CD4-positive, alpha-beta T cell (primary cell): Measurements from ENCODE around the gene SRGAP1. TPM values are rescaled to one million over a fixed set of nuclear protein-coding genes. Genes with fewer than 3 reads are reported as not detected.

Experiments used
- ATAC-seq: fragments of 200-7000 bp; cut with Tn5 transposase; one replicate; pipeline ENCODE4 v1.10.0; 2022; ENCODE audit warnings: mild to moderate bottlenecking; ENCODE audit not compliant: poor library complexity
- CTCF ChIA-PET: fragments of 350-600 bp; sonication (Branson Sonifier 250); formaldehyde crosslinking; loops from one replicate; lab custom pipeline; 2021; ENCODE audit warnings: antibody characterized with exemption, inconsistent platforms; lab: Charles Lee
- POLR2A ChIA-PET: fragments of 350-600 bp; sonication (Branson Sonifier 250); formaldehyde crosslinking; loops from one replicate; lab custom pipeline; 2021; ENCODE audit warnings: antibody characterized with exemption, inconsistent platforms; lab: Charles Lee
- DNase-seq, 14 experiments: peaks; one replicate each; pipeline ENCODE4 v3.0.0-alpha.2; 2013 to 2020; ENCODE audit warnings: mixed read lengths in 2 of 14
- H3K27ac ChIP-seq, 2 donors: one replicate each; pipeline versions ENCODE4 v1.5.1 to v1.7.0; 2013; ENCODE audit warnings: low read length in 2 of 2, low read depth in 1 of 2, mild to moderate bottlenecking in 1 of 2
- H3K27me3 ChIP-seq, 2 experiments: 1 replicate in 1 of 2; 2 replicates in 1 of 2; pipeline versions ENCODE4 v1.6.1 to v1.7.0; 2013; ENCODE audit warnings: low read length in 2 of 2, control low read depth in 1 of 2, mild to moderate bottlenecking in 1 of 2, moderate library complexity in 1 of 2; ENCODE audit not compliant: insufficient read depth in 2 of 2, control insufficient read depth in 1 of 2
- H3K36me3 ChIP-seq: one replicate; pipeline ENCODE4 v1.6.1; 2013; ENCODE audit warnings: low read length, control low read depth; ENCODE audit not compliant: insufficient read depth
- H3K4me1 ChIP-seq: one replicate; pipeline ENCODE4 v1.6.1; 2013; ENCODE audit warnings: low read length, control low read depth; ENCODE audit not compliant: insufficient read depth
- H3K4me3 ChIP-seq: one replicate; pipeline ENCODE4 v1.5.1; 2013; ENCODE audit warnings: mild to moderate bottlenecking, low read length, moderate library complexity
- H3K9me3 ChIP-seq, 2 experiments: 1 replicate in 1 of 2; 2 replicates in 1 of 2; pipeline versions ENCODE4 v1.6.1 to v1.7.0; 2013; ENCODE audit warnings: low read length in 2 of 2, mild to moderate bottlenecking in 2 of 2, control low read depth in 1 of 2, moderate library complexity in 1 of 2; ENCODE audit not compliant: control insufficient read depth in 1 of 2, insufficient read depth in 1 of 2
- H3K27ac Mint-ChIP-seq: one replicate; pipeline ENCODE4 v1.8.0; 2020; ENCODE audit warnings: mixed read lengths
- H3K27me3 Mint-ChIP-seq: one replicate; pipeline ENCODE4 v1.8.0; 2021; ENCODE audit warnings: mixed read lengths
- H3K36me3 Mint-ChIP-seq: one replicate; pipeline ENCODE4 v1.8.0; 2021; ENCODE audit warnings: low read depth, mixed read lengths
- H3K4me1 Mint-ChIP-seq: one replicate; pipeline ENCODE4 v1.8.0; 2021; ENCODE audit warnings: low read depth, mixed read lengths
- H3K4me3 Mint-ChIP-seq: one replicate; pipeline ENCODE4 v1.8.0; 2020; ENCODE audit warnings: mild to moderate bottlenecking, mixed read lengths
- H3K9me3 Mint-ChIP-seq: one replicate; pipeline ENCODE4 v1.8.0; 2020; ENCODE audit warnings: mixed read lengths
- CTCF ChIP-seq: fragments of 200-600 bp; IDR thresholded peaks from one replicate; pipeline ENCODE4 v1.8.0; 2022; ENCODE audit warnings: antibody characterized with exemption, mild to moderate bottlenecking
- intact Hi-C, 2 experiments: fragments of 100-400 bp; cut with DNase I in 1 of 2; cut with micrococcal nuclease in 1 of 2; formaldehyde crosslinking; loops; one replicate each; pipeline versions ENCODE4 v1.15.1 to v1.9.0; 2023 to 2025; cut with DNase I, micrococcal nuclease
- total RNA-seq, 174 experiments: library from RNA in 2 of 174; stranded (reverse) in 2 of 174; gene quantifications; one replicate each; pipeline ENCODE4 v1.2.3 and lab custom pipeline; 2021 to 2026

SRGAP1 gene
- total RNA-seq, 2 experiments from 2014 or later, result 0.03 TPM; not detected in 1

DNA sequence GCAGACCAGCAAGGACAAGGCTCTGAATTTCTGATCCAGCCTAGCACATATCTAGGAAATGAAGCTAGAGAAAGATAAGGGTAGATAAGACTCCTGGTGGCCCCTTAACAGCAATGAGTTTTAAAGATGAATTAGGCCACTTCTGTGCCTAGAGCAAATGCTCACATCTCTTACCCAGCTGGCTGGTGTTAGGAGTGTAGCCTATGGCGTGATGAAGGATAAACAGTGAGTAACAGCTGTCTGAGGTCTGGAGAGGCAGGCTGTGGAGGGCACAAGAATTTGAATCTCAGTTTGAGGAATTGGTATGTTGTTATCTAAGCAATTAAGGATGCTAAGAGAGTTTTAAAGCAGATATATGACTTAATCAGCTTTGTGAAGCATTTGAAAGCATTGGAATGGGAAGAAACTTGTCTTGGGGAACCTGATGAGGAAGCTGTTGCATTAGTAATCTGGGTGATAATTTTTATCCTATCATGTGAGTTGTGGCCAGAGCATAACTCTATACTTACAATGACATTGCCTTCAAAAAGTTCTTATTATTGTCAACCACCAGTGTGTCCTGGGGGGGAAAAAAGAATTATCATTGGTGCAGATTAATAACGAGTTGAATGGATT lies 161.8 kb downstream of the SRGAP1 start:
- Mint-ChIP-seq H3K9me3 (peaks cover 2% of the 10 kb centered on the region), H3K4me3 (no peak overlapping the region), H3K36me3 (no peaks in the 10 kb centered on the region), H3K27ac (no peak overlapping the region), H3K27me3 (no peaks in the 10 kb centered on the region), H3K4me1 (no peaks in the 10 kb centered on the region)
- Histone ChIP-seq H3K27ac (no peak overlapping the region), H3K4me3 (no peak overlapping the region), H3K36me3 (no peaks in the 10 kb centered on the region), H3K9me3 (no peaks in the 10 kb centered on the region), H3K4me1 (no peaks in the 10 kb centered on the region), H3K27me3 (no peaks in the 10 kb centered on the region)
- ChIA-PET POLR2A (no interaction called here), CTCF (no interaction called here)
- no peak for TF ChIP-seq CTCF
- intact Hi-C loops, result no loop called here
- no peak for ATAC-seq
- no peak for DNase-seq

DNA sequence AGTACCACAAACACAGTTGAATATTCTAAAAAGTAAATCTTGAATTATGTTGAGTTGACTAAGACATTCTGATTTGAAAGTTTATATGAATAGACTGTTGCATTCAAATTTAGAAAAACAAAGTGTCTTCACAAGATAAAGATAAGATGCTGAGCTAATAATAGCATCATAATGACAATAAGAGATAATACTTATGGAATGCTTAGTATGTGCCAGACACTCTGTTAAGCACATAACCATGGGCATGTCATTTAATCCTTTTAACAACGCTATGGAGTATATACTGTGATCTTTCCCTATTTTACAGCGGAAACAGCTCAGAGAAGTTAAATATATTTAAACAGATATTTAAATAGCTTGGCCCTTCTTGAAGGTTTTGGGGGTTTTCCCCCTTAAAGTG lies 163.4 kb downstream of the SRGAP1 start:
- H3K4me1 Mint-ChIP-seq, result no peaks in the 10 kb centered on the region
- no peaks in the 10 kb centered on the region for H3K36me3 ChIP-seq
- no peak for TF ChIP-seq CTCF
- no peaks in the 10 kb centered on the region for H3K36me3 Mint-ChIP-seq
- H3K9me3 ChIP-seq, result no peaks in the 10 kb centered on the region
- no peaks in the 10 kb centered on the region for H3K4me1 ChIP-seq
- ATAC-seq, result no peak
- H3K4me3 ChIP-seq, result no peak overlapping the region
- H3K4me3 Mint-ChIP-seq, result no peak overlapping the region
- H3K9me3 Mint-ChIP-seq, result no peaks in the 10 kb centered on the region
- intact Hi-C loops, result no loop called here
- CTCF ChIA-PET, result no interaction called here
- no peak overlapping the region for H3K27ac ChIP-seq
- H3K27ac Mint-ChIP-seq, result no peak overlapping the region
- POLR2A ChIA-PET, result no interaction called here
- no peak for DNase-seq
- no peaks in the 10 kb centered on the region for H3K27me3 ChIP-seq
- H3K27me3 Mint-ChIP-seq, result no peaks in the 10 kb centered on the region

- Mint-ChIP-seq H3K9me3 (no peaks in the 10 kb centered on the region), H3K27ac (no peak overlapping the region), H3K4me3 (no peak overlapping the region), H3K27me3 (no peaks in the 10 kb centered on the region), H3K36me3 (no peaks in the 10 kb centered on the region), H3K4me1 (no peaks in the 10 kb centered on the region)
- ATAC-seq (no peak), DNase-seq (no peak)
- Histone ChIP-seq H3K4me1 (no peaks in the 10 kb centered on the region), H3K27me3 (no peaks in the 10 kb centered on the region), H3K4me3 (no peak overlapping the region), H3K36me3 (no peaks in the 10 kb centered on the region), H3K27ac (no peak overlapping the region), H3K9me3 (no peaks in the 10 kb centered on the region)
- ChIA-PET CTCF (no interaction called here), POLR2A (no interaction called here)
- TF ChIP-seq CTCF, result no peak
- intact Hi-C loops, result no loop called here
These were observed 164.1 kb downstream of the SRGAP1 start for GRCh38 chr12:64008596-64008995.
